ENCODE measurements around the gene HERC2. TPM values are rescaled to one million over a fixed set of nuclear protein-coding genes. Genes with fewer than 3 reads are reported as not detected.
A peak's percentile ranks its signal among the peaks of the same experiment; 100 is the strongest.

The HERC2 gene
- total and polyA plus RNA-seq, 2 of the 13 experiments (the other 11 are each of a cell fraction or from before 2014, with no cell fraction given): 17.6 to 24.8 TPM

- no peak overlapping the region for H2AFZ ChIP-seq (ENCODE audit: low read length)
- H3K79me2 ChIP-seq (ENCODE audit: insufficient read depth, low read length): no peaks in the 10 kb centered on the region
- FAIRE-seq (no peak), DNase-seq (ENCODE audit: low spot score) (no peak), ATAC-seq (no peak)
- CTCF ChIA-PET (ENCODE audit: low intra/inter-chr PET ratio, low total read pairs): no interaction called here
- no peaks in the 10 kb centered on the region for H3K9me3 ChIP-seq (ENCODE audit: low read length)
- no peaks in the 10 kb centered on the region for H3K27me3 ChIP-seq (ENCODE audit: control insufficient read depth in 1 of 2, insufficient read depth in 2 of 2, low read length in 2 of 2)
- TF ChIP-seq JDP2 (CRISPR knock-in tag; IDR thresholded peaks at IDR 0.05; ENCODE audit: borderline replicate concordance): no peak
- TF ChIP-seq, protein P1, sequence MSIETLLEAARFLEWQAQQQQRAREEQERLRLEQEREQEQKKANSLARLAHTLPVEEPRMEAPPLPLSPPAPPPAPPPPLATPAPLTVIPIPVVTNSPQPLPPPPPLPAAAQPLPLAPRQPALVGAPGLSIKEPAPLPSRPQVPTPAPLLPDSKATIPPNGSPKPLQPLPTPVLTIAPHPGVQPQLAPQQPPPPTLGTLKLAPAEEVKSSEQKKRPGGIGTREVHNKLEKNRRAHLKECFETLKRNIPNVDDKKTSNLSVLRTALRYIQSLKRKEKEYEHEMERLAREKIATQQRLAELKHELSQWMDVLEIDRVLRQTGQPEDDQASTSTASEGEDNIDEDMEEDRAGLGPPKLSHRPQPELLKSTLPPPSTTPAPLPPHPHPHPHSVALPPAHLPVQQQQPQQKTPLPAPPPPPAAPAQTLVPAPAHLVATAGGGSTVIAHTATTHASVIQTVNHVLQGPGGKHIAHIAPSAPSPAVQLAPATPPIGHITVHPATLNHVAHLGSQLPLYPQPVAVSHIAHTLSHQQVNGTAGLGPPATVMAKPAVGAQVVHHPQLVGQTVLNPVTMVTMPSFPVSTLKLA (IDR thresholded peaks at IDR 0.05): peak; percentile 99
- in situ Hi-C loops (cut with HindIII; ENCODE audit: extremely low pct_ligation_motif_present, low pct_unique_long_range_greater_than_20kb): no loop called here
- 96% methylated on average over 15 of the region's 16 CpGs for WGBS (ENCODE audit: low lambda C conversion rate)
- peaks cover 11 to 34% of the 10 kb centered on the region in 2 experiments for H3K36me3 ChIP-seq (replicated peaks in 1 of 2; ENCODE audit: control insufficient read depth in 1 of 2, insufficient read depth in 2 of 2, low read length in 2 of 2)
- H3K27ac ChIP-seq (ENCODE audit: extremely low read length, insufficient read depth, low read length): no peak overlapping the region
- H3K4me3 ChIP-seq (replicated peaks in 1 of 3; ENCODE audit: insufficient read depth in 1 of 3, low read depth in 2 of 3, low read length in 3 of 3): no peak overlapping the region
- no peak overlapping the region for H3K4me2 ChIP-seq (ENCODE audit: low read depth, low read length)
- POLR2A ChIA-PET: no interaction called here
- H3K4me1 ChIP-seq (ENCODE audit: insufficient read depth, low read length): peaks cover 4% of the 10 kb centered on the region; the same call in 1 of the 2 replicates
- H4K20me1 ChIP-seq (ENCODE audit: insufficient read depth, low read length): no peaks in the 10 kb centered on the region
- intact Hi-C loops (cut with micrococcal nuclease; ENCODE audit: unreplicated experiment): no loop called here
- no TSS peak for BruUV-seq (replicated peaks)
- no peak overlapping the region for H3K9ac ChIP-seq (ENCODE audit: insufficient read depth, low read depth, low read length)
Measured at GRCh38 chr15:28274635-28275034, 47.3 kb downstream of the HERC2 start.

DNA sequence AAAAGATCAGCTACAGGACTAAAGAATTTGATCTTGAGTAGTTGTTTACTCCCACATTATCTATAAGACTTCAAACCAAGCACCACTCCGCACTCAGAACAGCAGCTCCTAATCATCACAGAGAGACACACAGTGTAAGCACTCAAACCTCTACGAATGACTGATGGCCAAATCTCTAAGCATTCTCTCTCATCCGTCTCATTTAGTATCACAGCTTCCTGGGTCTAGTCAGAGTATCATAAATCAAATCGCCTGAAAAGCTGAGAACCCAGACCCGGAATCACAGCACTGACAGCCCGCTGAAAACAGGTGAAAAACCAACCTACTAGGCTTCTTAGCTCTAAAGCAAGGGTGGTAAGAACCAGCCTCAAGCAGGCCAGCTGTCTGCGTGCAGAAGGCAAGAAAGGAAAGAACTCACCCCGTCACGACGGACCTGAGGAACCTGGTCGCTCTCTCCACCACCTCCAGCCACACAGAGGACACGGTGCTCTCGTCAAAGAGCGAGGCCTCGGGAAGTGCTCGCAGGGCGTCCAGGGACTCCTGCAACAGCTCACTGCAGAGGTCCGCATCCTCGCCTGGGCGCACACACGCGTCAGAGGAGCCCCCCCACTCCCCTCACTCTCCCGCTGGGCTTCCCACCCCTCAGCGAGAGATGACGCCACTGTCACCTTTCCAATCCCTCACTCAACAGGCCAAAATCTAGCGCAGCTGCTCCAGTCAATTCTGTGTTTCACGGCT lies 47.9 kb downstream of the HERC2 start:
- H2AFZ ChIP-seq (ENCODE audit: low read length): no peak overlapping the region
- 98% methylated on average over 21 of the region's 27 CpGs for WGBS (ENCODE audit: low lambda C conversion rate)
- no peaks in the 10 kb centered on the region for H4K20me1 ChIP-seq (ENCODE audit: insufficient read depth, low read length)
- TF ChIP-seq, protein P2, sequence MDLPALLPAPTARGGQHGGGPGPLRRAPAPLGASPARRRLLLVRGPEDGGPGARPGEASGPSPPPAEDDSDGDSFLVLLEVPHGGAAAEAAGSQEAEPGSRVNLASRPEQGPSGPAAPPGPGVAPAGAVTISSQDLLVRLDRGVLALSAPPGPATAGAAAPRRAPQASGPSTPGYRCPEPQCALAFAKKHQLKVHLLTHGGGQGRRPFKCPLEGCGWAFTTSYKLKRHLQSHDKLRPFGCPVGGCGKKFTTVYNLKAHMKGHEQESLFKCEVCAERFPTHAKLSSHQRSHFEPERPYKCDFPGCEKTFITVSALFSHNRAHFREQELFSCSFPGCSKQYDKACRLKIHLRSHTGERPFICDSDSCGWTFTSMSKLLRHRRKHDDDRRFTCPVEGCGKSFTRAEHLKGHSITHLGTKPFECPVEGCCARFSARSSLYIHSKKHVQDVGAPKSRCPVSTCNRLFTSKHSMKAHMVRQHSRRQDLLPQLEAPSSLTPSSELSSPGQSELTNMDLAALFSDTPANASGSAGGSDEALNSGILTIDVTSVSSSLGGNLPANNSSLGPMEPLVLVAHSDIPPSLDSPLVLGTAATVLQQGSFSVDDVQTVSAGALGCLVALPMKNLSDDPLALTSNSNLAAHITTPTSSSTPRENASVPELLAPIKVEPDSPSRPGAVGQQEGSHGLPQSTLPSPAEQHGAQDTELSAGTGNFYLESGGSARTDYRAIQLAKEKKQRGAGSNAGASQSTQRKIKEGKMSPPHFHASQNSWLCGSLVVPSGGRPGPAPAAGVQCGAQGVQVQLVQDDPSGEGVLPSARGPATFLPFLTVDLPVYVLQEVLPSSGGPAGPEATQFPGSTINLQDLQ (CRISPR knock-in tag; IDR thresholded peaks at IDR 0.05): no peak
- TF ChIP-seq ZNF333 (CRISPR knock-in tag; IDR thresholded peaks at IDR 0.05; ENCODE audit: borderline replicate concordance) (no peak), HMG20B (CRISPR knock-in tag; conservative IDR thresholded peaks at IDR 0.05) (no peak), ZNF17 (CRISPR knock-in tag; IDR thresholded peaks at IDR 0.05) (no peak), SPEN (CRISPR knock-in tag; IDR thresholded peaks at IDR 0.05; ENCODE audit: low read depth) (no peak), NFE2 (CRISPR knock-in tag; IDR thresholded peaks at IDR 0.05) (no peak), RXRB (CRISPR knock-in tag; IDR thresholded peaks at IDR 0.05; ENCODE audit: borderline replicate concordance) (no peak)
- TF ChIP-seq, protein P3, sequence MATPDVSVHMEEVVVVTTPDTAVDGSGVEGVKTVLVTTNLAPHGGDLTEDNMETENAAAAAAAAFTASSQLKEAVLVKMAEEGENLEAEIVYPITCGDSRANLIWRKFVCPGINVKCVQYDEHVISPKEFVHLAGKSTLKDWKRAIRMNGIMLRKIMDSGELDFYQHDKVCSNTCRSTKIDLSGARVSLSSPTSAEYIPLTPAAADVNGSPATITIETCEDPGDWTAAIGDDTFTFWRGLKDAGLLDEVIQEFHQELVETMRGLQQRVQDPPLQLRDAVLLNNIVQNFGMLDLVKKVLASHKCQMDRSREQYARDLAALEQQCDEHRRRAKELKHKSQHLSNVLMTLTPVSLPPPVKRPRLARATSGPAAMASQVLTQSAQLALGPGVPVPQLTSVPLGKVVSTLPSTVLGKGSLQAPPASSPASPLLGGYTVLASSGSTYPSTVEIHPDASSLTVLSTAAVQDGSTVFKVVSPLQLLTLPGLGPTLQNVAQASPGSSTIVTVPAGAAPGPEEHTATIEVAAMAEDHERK (CRISPR knock-in tag; IDR thresholded peaks at IDR 0.05; ENCODE audit: low read depth): no peak
- no peak overlapping the region for H3K4me2 ChIP-seq (ENCODE audit: low read depth, low read length)
- ATAC-seq (no peak), FAIRE-seq (no peak), DNase-seq (ENCODE audit: low spot score) (no peak)
- no TSS peak for BruUV-seq (replicated peaks)
- H3K79me2 ChIP-seq (ENCODE audit: insufficient read depth, low read length): no peaks in the 10 kb centered on the region
- H3K9ac ChIP-seq (ENCODE audit: insufficient read depth, low read depth, low read length): no peak overlapping the region
- in situ Hi-C loops (cut with HindIII; ENCODE audit: extremely low pct_ligation_motif_present, low pct_unique_long_range_greater_than_20kb) (no loop called here), intact Hi-C loops (cut with micrococcal nuclease; ENCODE audit: unreplicated experiment) (no loop called here)
- H3K27me3 ChIP-seq (ENCODE audit: control insufficient read depth in 1 of 2, insufficient read depth in 2 of 2, low read length in 2 of 2): no peaks in the 10 kb centered on the region
- H3K27ac ChIP-seq (ENCODE audit: extremely low read length, insufficient read depth, low read length): no peak overlapping the region
- CTCF ChIA-PET (ENCODE audit: low intra/inter-chr PET ratio, low total read pairs): no interaction called here
- POLR2A ChIA-PET: no interaction called here
- H3K9me3 ChIP-seq (ENCODE audit: low read length): no peaks in the 10 kb centered on the region
- H3K4me1 ChIP-seq (ENCODE audit: insufficient read depth, low read length): no peaks in the 10 kb centered on the region
- H3K4me3 ChIP-seq (replicated peaks in 1 of 3; ENCODE audit: insufficient read depth in 1 of 3, low read depth in 2 of 3, low read length in 3 of 3): no peak overlapping the region
- H3K36me3 ChIP-seq (replicated peaks in 1 of 2; ENCODE audit: control insufficient read depth in 1 of 2, insufficient read depth in 2 of 2, low read length in 2 of 2): peaks cover 12 to 40% of the 10 kb centered on the region in 2 experiments

Data from HepG2 (cell line).